Left lung (tissue), 10 donors: Measurements from ENCODE around the gene RAX2. TPM values are rescaled to one million over a fixed set of nuclear protein-coding genes. Genes with fewer than 3 reads are reported as not detected.
A peak's percentile ranks its signal among the peaks of the same experiment; 100 is the strongest.

Experiments used
- ATAC-seq: fragments of 200-7000 bp; cut with Tn5 transposase; one replicate; pipeline ENCODE4 v1.9.1; 2020; ENCODE audit warnings: moderate library complexity
- DNase-seq, 4 donors: peaks; one replicate each; pipeline ENCODE4 v3.0.0-alpha.2; 2013 to 2020
- H3K27ac ChIP-seq, 2 donors: fragments of 200-600 bp; sonication (generic) in 1 of 2; one replicate each; pipeline versions ENCODE4 v1.5.0 to v1.8.0; 2020 to 2021
- H3K27me3 ChIP-seq, 2 donors: fragments of 200-600 bp; sonication (generic) in 1 of 2; one replicate each; pipeline versions ENCODE4 v1.5.0 to v1.8.0; 2020 to 2021
- H3K36me3 ChIP-seq, 2 donors: fragments of 200-600 bp; sonication (generic) in 1 of 2; one replicate each; pipeline versions ENCODE4 v1.5.0 to v1.8.0; 2020 to 2021
- H3K4me1 ChIP-seq, 2 donors: fragments of 200-600 bp; one replicate each; pipeline ENCODE4 v1.8.0; 2021
- H3K4me3 ChIP-seq, 2 donors: fragments of 200-600 bp; sonication (generic) in 1 of 2; one replicate each; pipeline versions ENCODE4 v1.5.0 to v1.8.0; 2020 to 2021; ENCODE audit warnings: mild to moderate bottlenecking in 1 of 2
- H3K9me3 ChIP-seq, 2 donors: fragments of 200-600 bp; sonication (generic) in 1 of 2; one replicate each; pipeline versions ENCODE4 v1.5.0 to v1.8.0; 2020 to 2021
- CTCF ChIP-seq, 2 donors: fragments of 200-600 bp; sonication (generic) in 1 of 2; IDR thresholded peaks; one replicate each; pipeline versions ENCODE4 v1.5.0 to v1.8.0; 2021; ENCODE audit warnings: antibody characterized with exemption in 2 of 2
- intact Hi-C, 2 donors: fragments of 100-400 bp; cut with DNase I; formaldehyde crosslinking; loops; one replicate each; pipeline versions ENCODE4 v1.11.2 to v1.14.2; 2022
- polyA plus RNA-seq, 6 donors: library from polyadenylated mRNA; unstranded; fragments of 120-200 nt; gene quantifications; one replicate each; pipeline ENCODE4 v1.2.1, GENCODE V29; 2013; ENCODE audit not compliant: insufficient read length in 6 of 6
- total RNA-seq, 2 donors: library from RNA; stranded (reverse); fragmentation: NEBNext Ultra II Directional; extraction: Animal tissue kit (Norgen Biotek cat#: 25700); gene quantifications; one replicate each; pipeline ENCODE4 v1.2.1, GENCODE V29; 2021
- donor health status: DM: no; HTN: yes; CAD: no.
- donor health status: DM: no; HTN: no; CAD: no.

The RAX2 gene
- total and polyA plus RNA-seq, 8 donors = 0.08 TPM; not detected in 7

GRCh38 chr19:3734310-3734600 is 37.8 kb downstream of the RAX2 start:
- Histone ChIP-seq H3K27ac (no peak overlapping the region), H3K36me3 (no peaks in the 10 kb centered on the region), H3K9me3 (no peaks in the 10 kb centered on the region), H3K4me1 (no peaks in the 10 kb centered on the region), H3K27me3 (peaks cover 0 to 12% of the 10 kb centered on the region in 2 donors), H3K4me3 (no peak overlapping the region)
- DNase-seq = peak in 1 of 4 donors; percentile 63
- no peak for ATAC-seq
- no peak for TF ChIP-seq CTCF (IDR thresholded peaks at IDR 0.05)
- intact Hi-C loops = no loop called here

GRCh38 chr19:3733549-3734309 is 38.3 kb downstream of the RAX2 start:
- DNase-seq (peak in 1 of 4 donors; percentile 39), ATAC-seq (no peak)
- H3K4me3 ChIP-seq = no peak overlapping the region
- H3K27me3 ChIP-seq = peaks cover 0 to 12% of the 10 kb centered on the region in 2 donors
- no peaks in the 10 kb centered on the region for H3K36me3 ChIP-seq
- no peaks in the 10 kb centered on the region for H3K4me1 ChIP-seq
- H3K9me3 ChIP-seq = no peaks in the 10 kb centered on the region
- intact Hi-C loops = no loop called here
- TF ChIP-seq CTCF (IDR thresholded peaks at IDR 0.05) = no peak
- no peak overlapping the region for H3K27ac ChIP-seq

GRCh38 chr19:3732108-3732507 is 39.9 kb downstream of the RAX2 start:
- H3K36me3 ChIP-seq = no peaks in the 10 kb centered on the region
- DNase-seq (no peak), ATAC-seq (no peak)
- no peaks in the 10 kb centered on the region for H3K9me3 ChIP-seq
- H3K27me3 ChIP-seq = peaks cover 0 to 12% of the 10 kb centered on the region in 2 donors
- H3K4me1 ChIP-seq = no peaks in the 10 kb centered on the region
- H3K4me3 ChIP-seq = no peak overlapping the region
- no peak for TF ChIP-seq CTCF (IDR thresholded peaks at IDR 0.05)
- no peak overlapping the region for H3K27ac ChIP-seq
- intact Hi-C loops = no loop called here

GRCh38 chr19:3730457-3730958 is 41.5 kb downstream of the RAX2 start:
- Histone ChIP-seq H3K4me1 (no peaks in the 10 kb centered on the region), H3K36me3 (no peaks in the 10 kb centered on the region), H3K27me3 (peaks cover 0 to 12% of the 10 kb centered on the region in 2 donors), H3K27ac (no peak overlapping the region), H3K4me3 (no peak overlapping the region), H3K9me3 (no peaks in the 10 kb centered on the region)
- DNase-seq (peak in 1 of 4 donors; percentile 67), ATAC-seq (no peak)
- intact Hi-C loops = no loop called here
- no peak for TF ChIP-seq CTCF (IDR thresholded peaks at IDR 0.05)

- DNase-seq (peak in 2 of 4 donors; percentile 69 to 81), ATAC-seq (peak; percentile 64)
- Histone ChIP-seq H3K36me3 (no peaks in the 10 kb centered on the region), H3K4me3 (no peak overlapping the region), H3K9me3 (no peaks in the 10 kb centered on the region), H3K4me1 (peaks cover 3 to 17% of the 10 kb centered on the region in 2 donors), H3K27me3 (peaks cover 20 to 54% of the 10 kb centered on the region in 2 donors), H3K27ac (no peak overlapping the region)
- intact Hi-C loops = no loop called here
- no peak for TF ChIP-seq CTCF (IDR thresholded peaks at IDR 0.05)
Measured at GRCh38 chr19:3725640-3726310, 46.3 kb downstream of the RAX2 start.
